NCI-H2227 (cell line): Measurements from ENCODE around the gene MAP3K20.
A peak's percentile ranks its signal among the peaks of the same experiment; 100 is the strongest.
"Not testable (repeated sequence)": the region's sequence is repeated elsewhere in the genome, so short reads cannot be mapped to it uniquely, and the experiment has no call there.

Experiments
- DNase-seq: peaks from one replicate; lab custom pipeline; 2025; ENCODE audit not compliant: unreplicated experiment; lab: John Stamatoyannopoulos, UW

The MAP3K20 gene

GRCh38 chr2:173226899-173227698, 151.5 kb downstream of the MAP3K20 start:
- no peak for DNase-seq

GRCh38 chr2:173229086-173229485, 153.4 kb downstream of the MAP3K20 start:
- no peak for DNase-seq

GRCh38 chr2:173230181-173230580, 154.5 kb downstream of the MAP3K20 start:
- DNase-seq: no peak

GRCh38 chr2:173231042-173231441, 155.4 kb downstream of the MAP3K20 start:
- no peak for DNase-seq

GRCh38 chr2:173231465-173231864, 155.8 kb downstream of the MAP3K20 start:
- no peak for DNase-seq

- no peak for DNase-seq
Observed at GRCh38 chr2:173232956-173233744, 157.5 kb downstream of the MAP3K20 start.

GRCh38 chr2:173235947-173236803, 160.5 kb downstream of the MAP3K20 start:
- no peak for DNase-seq

GRCh38 chr2:173238385-173238784, 162.7 kb downstream of the MAP3K20 start:
- no peak for DNase-seq

- no peak for DNase-seq
Observed at GRCh38 chr2:173238831-173239230, 163.2 kb downstream of the MAP3K20 start.

GRCh38 chr2:173239644-173240043, 164.0 kb downstream of the MAP3K20 start:
- DNase-seq: no peak

- no peak for DNase-seq
Observed at GRCh38 chr2:173240083-173240482, 164.4 kb downstream of the MAP3K20 start.

- no peak for DNase-seq
Observed at GRCh38 chr2:173241643-173242042, 166.0 kb downstream of the MAP3K20 start.

GRCh38 chr2:173247156-173247555, 171.5 kb downstream of the MAP3K20 start:
- DNase-seq: no peak

- no peak for DNase-seq
Observed at GRCh38 chr2:173248381-173248780, 172.7 kb downstream of the MAP3K20 start.

GRCh38 chr2:173249661-173250641, 174.3 kb downstream of the MAP3K20 start:
- DNase-seq: peak; percentile 94

- no peak for DNase-seq
Observed at GRCh38 chr2:173251225-173251624, 175.6 kb downstream of the MAP3K20 start.

- no peak for DNase-seq
Observed at GRCh38 chr2:173252581-173252980, 176.9 kb downstream of the MAP3K20 start.

GRCh38 chr2:173254659-173255058, 179.0 kb downstream of the MAP3K20 start:
- no peak for DNase-seq

- no peak for DNase-seq
Observed at GRCh38 chr2:173258701-173259100, 183.1 kb downstream of the MAP3K20 start.

GRCh38 chr2:173262356-173262755, 186.7 kb downstream of the MAP3K20 start:
- DNase-seq: not testable (repeated sequence)
